ENCODE data around the gene CHN2. TPM values are rescaled to one million over a fixed set of nuclear protein-coding genes. Genes with fewer than 3 reads are reported as not detected.

Gene CHN2
- total RNA-seq, 1 donor from 2014 or later: 5.7 TPM

DNA sequence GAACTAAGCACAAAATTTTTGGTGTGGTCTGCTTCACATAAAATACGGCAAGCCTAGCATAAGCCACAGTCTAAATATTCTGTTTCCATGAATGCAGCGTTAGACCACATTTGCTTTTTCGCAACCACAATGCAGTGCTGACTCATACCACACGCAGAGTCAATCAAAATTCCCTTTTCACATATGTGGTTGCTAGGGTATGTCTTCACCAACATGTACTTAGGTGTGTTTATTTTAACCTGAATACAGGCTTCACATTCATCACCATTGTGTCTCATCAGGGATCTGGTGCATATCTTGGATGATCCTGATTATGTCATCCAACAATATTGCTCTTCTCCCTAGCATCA, 90.8 kb downstream of the CHN2 start:
- TF ChIP-seq, protein P1, sequence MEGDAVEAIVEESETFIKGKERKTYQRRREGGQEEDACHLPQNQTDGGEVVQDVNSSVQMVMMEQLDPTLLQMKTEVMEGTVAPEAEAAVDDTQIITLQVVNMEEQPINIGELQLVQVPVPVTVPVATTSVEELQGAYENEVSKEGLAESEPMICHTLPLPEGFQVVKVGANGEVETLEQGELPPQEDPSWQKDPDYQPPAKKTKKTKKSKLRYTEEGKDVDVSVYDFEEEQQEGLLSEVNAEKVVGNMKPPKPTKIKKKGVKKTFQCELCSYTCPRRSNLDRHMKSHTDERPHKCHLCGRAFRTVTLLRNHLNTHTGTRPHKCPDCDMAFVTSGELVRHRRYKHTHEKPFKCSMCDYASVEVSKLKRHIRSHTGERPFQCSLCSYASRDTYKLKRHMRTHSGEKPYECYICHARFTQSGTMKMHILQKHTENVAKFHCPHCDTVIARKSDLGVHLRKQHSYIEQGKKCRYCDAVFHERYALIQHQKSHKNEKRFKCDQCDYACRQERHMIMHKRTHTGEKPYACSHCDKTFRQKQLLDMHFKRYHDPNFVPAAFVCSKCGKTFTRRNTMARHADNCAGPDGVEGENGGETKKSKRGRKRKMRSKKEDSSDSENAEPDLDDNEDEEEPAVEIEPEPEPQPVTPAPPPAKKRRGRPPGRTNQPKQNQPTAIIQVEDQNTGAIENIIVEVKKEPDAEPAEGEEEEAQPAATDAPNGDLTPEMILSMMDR (IDR thresholded peaks at IDR 0.05; ENCODE audit: insufficient read depth, low read length, poor library complexity, severe bottlenecking): no peak
- H3K36me3 ChIP-seq (ENCODE audit: control insufficient read depth, insufficient read depth, low read length): no peaks in the 10 kb centered on the region
- DNase-seq (ENCODE audit: low read depth): peak; percentile 92
- H3K27me3 ChIP-seq (ENCODE audit: control insufficient read depth, insufficient read depth, low read length): no peaks in the 10 kb centered on the region
- no peak overlapping the region for H3K4me3 ChIP-seq (ENCODE audit: low read depth, low read length)

DNA sequence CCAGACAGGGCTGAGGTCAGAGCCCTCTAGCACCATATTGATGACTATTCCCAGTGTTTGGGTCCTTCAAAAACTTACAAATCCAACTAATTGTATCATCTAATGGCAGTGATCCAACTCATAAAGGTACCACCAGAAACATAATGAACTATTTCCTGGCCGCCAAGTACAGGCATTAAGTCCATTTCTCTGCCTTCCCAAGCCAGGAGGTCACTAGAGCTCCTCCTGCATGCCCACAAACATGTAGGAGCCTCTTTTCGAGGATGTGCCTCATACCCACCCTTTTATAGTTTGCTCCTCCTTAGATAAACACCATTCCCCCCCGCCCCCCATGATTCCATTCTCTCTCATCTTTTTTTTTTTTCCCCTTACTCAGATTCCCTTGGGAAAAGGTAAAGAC, 91.3 kb downstream of the CHN2 start:
- Histone ChIP-seq H3K36me3 (ENCODE audit: control insufficient read depth, insufficient read depth, low read length) (no peaks in the 10 kb centered on the region), H3K27me3 (ENCODE audit: control insufficient read depth, insufficient read depth, low read length) (no peaks in the 10 kb centered on the region), H3K4me3 (ENCODE audit: low read depth, low read length) (no peak overlapping the region)
- DNase-seq (ENCODE audit: low read depth): no peak
- TF ChIP-seq, protein P1 (IDR thresholded peaks at IDR 0.05; ENCODE audit: insufficient read depth, low read length, poor library complexity, severe bottlenecking): no peak

DNA sequence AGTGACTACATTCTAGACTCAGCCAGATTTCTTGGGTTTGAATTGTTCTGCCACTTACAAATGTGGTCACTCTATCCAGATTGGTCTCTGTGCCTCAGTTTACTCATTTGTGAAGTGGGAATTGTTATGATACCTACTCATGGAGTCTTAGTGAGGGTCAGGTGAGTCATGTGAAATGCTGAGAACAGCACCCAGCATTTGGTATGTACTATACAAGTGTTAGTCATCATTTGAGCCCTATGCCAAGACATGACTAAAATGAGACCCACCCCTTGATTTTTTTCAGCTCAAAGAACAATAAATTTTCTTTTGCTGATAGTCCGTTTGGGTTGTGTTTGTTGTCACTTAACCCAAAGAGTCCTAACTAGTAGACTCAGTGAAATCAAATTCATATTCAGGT, 92.8 kb downstream of the CHN2 start:
- H3K36me3 ChIP-seq (ENCODE audit: control insufficient read depth, insufficient read depth, low read length): no peaks in the 10 kb centered on the region
- peak; percentile 90 for DNase-seq (ENCODE audit: low read depth)
- TF ChIP-seq, protein P1 (IDR thresholded peaks at IDR 0.05; ENCODE audit: insufficient read depth, low read length, poor library complexity, severe bottlenecking): no peak
- no peak overlapping the region for H3K4me3 ChIP-seq (ENCODE audit: low read depth, low read length)
- no peaks in the 10 kb centered on the region for H3K27me3 ChIP-seq (ENCODE audit: control insufficient read depth, insufficient read depth, low read length)

DNA sequence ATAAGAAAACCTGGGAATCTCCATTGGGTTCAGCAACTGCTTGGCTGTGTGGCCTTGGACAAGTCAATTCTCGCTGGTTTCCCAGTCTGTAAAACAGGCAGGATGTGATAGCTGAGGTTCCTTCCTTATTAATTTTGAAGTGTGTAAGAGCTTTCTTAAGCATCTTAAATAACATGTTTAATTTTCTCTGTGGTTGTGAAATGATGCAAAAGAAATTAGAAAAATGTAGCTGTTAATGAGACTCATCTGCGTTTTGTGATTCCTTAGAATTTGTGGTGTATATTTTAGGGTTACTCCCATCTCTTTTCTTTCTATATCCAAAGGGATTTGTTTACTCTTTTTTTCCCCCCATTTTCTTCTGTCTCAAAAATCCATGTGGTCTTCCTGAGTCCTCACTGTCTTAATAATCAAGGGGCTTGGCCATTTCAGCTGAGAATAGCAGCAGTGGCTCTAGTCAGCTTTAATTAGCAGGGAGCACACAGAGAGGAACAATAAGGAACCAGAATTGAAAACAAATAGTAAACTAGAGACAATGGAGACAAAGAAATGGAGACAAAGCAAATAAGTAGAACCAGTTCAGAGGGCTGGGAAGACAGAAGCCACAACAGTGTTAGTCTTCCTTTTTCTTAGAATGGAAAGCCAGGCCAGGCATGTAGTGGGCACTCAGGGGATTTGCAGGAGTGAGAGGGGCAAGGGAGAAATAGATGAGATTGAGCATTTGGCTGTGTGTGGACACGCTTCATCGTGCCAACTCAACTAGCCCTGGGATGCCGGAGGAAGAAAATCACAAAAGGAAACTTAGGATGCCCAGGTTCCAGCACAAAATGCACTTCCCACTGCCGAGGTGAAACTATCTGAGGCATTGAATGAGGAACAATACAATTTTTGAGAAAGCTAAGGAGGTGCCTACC, 93.9 kb downstream of the CHN2 start:
- no peak for DNase-seq (ENCODE audit: low read depth)
- TF ChIP-seq, protein P1 (IDR thresholded peaks at IDR 0.05; ENCODE audit: insufficient read depth, low read length, poor library complexity, severe bottlenecking): no peak
- Histone ChIP-seq H3K27me3 (ENCODE audit: control insufficient read depth, insufficient read depth, low read length) (no peaks in the 10 kb centered on the region), H3K36me3 (ENCODE audit: control insufficient read depth, insufficient read depth, low read length) (no peaks in the 10 kb centered on the region), H3K4me3 (ENCODE audit: low read depth, low read length) (no peak overlapping the region)

DNA sequence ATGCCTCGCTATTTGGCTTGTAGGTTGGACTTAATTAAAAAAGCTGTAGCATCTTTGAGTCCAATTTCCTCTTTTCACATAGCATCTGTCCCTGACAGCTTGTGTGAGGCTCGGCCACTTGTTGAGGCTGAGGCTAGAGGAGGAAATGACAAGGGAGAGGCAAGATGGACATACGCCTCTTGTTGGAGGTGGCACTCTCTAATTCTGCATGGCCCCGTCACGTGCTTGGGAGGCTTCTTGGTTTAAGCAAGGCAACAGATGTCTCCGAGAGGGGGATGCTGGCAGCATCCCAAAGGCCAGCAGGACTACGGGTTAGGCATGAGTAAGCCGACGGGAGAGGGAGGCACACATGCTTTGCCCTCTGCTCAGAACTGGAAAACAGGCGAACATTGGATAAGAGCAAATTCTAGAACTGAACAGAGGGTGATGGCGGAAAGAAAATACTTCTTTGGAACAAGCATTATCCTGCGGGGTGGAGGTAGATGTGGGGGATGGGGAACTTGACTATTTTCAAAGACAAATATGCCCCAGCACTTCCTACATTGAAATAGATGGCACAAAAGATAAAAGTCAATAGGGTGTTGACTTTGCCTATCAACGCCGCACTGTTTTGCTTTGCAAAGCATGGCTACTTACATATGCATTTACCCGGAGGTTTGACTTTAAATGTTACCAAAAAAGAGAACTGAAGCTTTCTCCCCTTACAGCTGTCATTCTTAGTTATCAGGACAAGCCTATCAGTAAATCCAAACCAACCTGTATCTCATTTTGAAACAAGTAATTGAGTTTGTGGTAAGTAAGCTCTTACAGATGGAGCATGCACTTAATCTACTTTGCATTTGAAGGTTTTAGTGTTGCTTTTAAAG, 94.8 kb downstream of the CHN2 start:
- TF ChIP-seq, protein P1 (IDR thresholded peaks at IDR 0.05; ENCODE audit: insufficient read depth, low read length, poor library complexity, severe bottlenecking): no peak
- H3K36me3 ChIP-seq (ENCODE audit: control insufficient read depth, insufficient read depth, low read length): no peaks in the 10 kb centered on the region
- no peak overlapping the region for H3K4me3 ChIP-seq (ENCODE audit: low read depth, low read length)
- no peaks in the 10 kb centered on the region for H3K27me3 ChIP-seq (ENCODE audit: control insufficient read depth, insufficient read depth, low read length)
- DNase-seq (ENCODE audit: low read depth): no peak

Data from kidney epithelial cell (primary cell).